GM21526 (cell line): ENCODE measurements around the gene SKAP2.
"Not testable (repeated sequence)": the region's sequence is repeated elsewhere in the genome, so short reads cannot be mapped to it uniquely, and the experiment has no call there.

Experiments used
- ATAC-seq: cut with Tn5 transposase; IDR thresholded peaks from one replicate; pipeline ENCODE4 v1.9.1; 2021; ENCODE audit warnings: moderate library complexity; ENCODE audit not compliant: unreplicated experiment, low FRiP score

The SKAP2 gene

GRCh38 chr7:26857506-26858240 lies 6.7 kb downstream of the SKAP2 start:
- no peak for ATAC-seq

- ATAC-seq: no peak
Observed at GRCh38 chr7:26857170-26857505, 7.3 kb downstream of the SKAP2 start.

GRCh38 chr7:26856176-26856985 lies 8.0 kb downstream of the SKAP2 start:
- no peak for ATAC-seq

- no peak for ATAC-seq
Observed at GRCh38 chr7:26854876-26855855, 9.2 kb downstream of the SKAP2 start.

- ATAC-seq: no peak
Observed at GRCh38 chr7:26853788-26854393, 10.5 kb downstream of the SKAP2 start.

- no peak for ATAC-seq
Observed at GRCh38 chr7:26850193-26850651, 14.2 kb downstream of the SKAP2 start.

GRCh38 chr7:26843705-26844104 lies 20.7 kb downstream of the SKAP2 start:
- ATAC-seq: no peak

GRCh38 chr7:26842897-26843296 lies 21.5 kb downstream of the SKAP2 start:
- no peak for ATAC-seq

- ATAC-seq: no peak
Observed at GRCh38 chr7:26841003-26841739, 23.2 kb downstream of the SKAP2 start.

- not testable (repeated sequence) for ATAC-seq
Observed at GRCh38 chr7:26836793-26837192, 27.6 kb downstream of the SKAP2 start.

- no peak for ATAC-seq
Observed at GRCh38 chr7:26815426-26815825, 49.0 kb downstream of the SKAP2 start.

GRCh38 chr7:26813432-26813831 lies 51.0 kb downstream of the SKAP2 start:
- no peak for ATAC-seq

GRCh38 chr7:26794541-26794940 lies 69.8 kb downstream of the SKAP2 start:
- ATAC-seq: no peak

- ATAC-seq: no peak
Observed at GRCh38 chr7:26792576-26792975, 71.8 kb downstream of the SKAP2 start.

GRCh38 chr7:26792006-26792405 lies 72.4 kb downstream of the SKAP2 start:
- no peak for ATAC-seq

GRCh38 chr7:26789481-26790184 lies 74.8 kb downstream of the SKAP2 start:
- no peak for ATAC-seq

GRCh38 chr7:26787701-26788100 lies 76.7 kb downstream of the SKAP2 start:
- no peak for ATAC-seq

- no peak for ATAC-seq
Observed at GRCh38 chr7:26784118-26784517, 80.3 kb downstream of the SKAP2 start.

- no peak for ATAC-seq
Observed at GRCh38 chr7:26782501-26782900, 81.9 kb downstream of the SKAP2 start.
